NCI-H1417 treated with DMSO at 0.1 percent for 48 hours (cell line): Measurements from ENCODE around the gene HDAC1.
"Not testable (repeated sequence)": the region's sequence is repeated elsewhere in the genome, so short reads cannot be mapped to it uniquely, and the experiment has no call there.

Source experiments
- DNase-seq: peaks from one replicate; lab custom pipeline; 2025; lab: John Stamatoyannopoulos, UW

HDAC1 gene

DNA sequence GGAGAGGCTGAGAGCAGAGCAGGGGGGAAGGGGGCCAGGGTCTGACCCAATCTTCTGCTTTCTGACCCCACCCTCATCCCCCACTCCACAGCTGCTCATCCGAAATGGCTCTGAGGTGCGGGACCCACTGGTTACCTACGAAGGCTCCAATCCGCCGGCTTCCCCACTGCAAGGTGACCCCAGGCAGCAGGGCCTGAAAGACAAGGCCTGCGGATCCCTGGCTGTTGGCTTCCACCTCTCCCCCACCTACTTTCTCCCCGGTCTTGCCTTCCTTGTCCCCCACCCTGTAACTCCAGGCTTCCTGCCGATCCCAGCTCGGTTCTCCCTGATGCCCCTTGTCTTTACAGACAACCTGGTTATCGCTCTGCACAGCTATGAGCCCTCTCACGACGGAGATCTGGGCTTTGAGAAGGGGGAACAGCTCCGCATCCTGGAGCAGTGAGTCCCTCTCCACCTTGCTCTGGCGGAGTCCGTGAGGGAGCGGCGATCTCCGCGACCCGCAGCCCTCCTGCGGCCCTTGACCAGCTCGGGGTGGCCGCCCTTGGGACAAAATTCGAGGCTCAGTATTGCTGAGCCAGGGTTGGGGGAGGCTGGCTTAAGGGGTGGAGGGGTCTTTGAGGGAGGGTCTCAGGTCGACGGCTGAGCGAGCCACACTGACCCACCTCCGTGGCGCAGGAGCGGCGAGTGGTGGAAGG is 17.1 kb upstream of the HDAC1 start:
- DNase-seq, result no peak

DNA sequence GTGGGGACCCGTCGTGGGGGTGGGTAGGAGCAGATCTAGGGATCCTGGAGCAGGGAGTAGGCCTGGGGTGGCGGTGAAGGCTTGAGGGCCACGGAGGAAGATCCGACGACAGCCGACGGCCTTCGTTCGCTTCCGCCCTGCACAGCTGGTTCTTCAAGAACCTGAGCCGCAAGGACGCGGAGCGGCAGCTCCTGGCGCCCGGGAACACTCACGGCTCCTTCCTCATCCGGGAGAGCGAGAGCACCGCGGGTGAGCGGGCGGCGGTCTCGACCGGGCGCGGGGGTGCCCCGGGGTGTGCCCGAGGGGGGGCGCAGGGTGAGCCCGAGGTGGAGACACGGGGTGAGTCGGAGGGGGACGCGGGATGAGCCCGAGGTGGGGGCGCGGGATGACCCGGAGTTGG is 16.5 kb upstream of the HDAC1 start:
- DNase-seq, result no peak

- DNase-seq, result no peak
Observed at GRCh38 chr1:32276032-32276782, 15.7 kb upstream of the HDAC1 start.

GRCh38 chr1:32284777-32285176 is 7.1 kb upstream of the HDAC1 start:
- DNase-seq, result not testable (repeated sequence)

DNA sequence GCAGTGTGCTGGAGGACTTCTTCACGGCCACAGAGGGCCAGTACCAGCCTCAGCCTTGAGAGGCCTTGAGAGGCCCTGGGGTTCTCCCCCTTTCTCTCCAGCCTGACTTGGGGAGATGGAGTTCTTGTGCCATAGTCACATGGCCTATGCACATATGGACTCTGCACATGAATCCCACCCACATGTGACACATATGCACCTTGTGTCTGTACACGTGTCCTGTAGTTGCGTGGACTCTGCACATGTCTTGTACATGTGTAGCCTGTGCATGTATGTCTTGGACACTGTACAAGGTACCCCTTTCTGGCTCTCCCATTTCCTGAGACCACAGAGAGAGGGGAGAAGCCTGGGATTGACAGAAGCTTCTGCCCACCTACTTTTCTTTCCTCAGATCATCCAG is 6.2 kb upstream of the HDAC1 start:
- no peak for DNase-seq

DNA sequence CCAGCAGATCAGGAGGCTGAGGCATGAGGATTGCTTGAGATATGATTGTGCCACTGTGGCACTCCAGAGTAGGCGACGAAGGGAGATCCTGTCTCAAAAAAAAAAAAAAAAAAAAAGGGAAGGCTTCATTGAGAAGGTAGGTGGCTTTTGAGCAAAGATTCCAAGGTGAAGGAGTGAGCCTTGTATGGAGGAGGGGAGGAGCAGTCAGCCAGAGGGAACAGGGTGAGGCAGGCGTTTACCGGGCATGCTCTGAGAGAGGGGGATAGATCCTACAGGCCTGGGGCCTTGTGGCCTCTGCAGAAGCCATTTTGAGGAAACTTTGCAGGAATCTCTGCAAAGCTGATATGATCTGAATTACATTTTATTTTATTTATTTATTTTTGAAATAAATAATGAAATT is 5.1 kb upstream of the HDAC1 start:
- DNase-seq, result no peak

DNA sequence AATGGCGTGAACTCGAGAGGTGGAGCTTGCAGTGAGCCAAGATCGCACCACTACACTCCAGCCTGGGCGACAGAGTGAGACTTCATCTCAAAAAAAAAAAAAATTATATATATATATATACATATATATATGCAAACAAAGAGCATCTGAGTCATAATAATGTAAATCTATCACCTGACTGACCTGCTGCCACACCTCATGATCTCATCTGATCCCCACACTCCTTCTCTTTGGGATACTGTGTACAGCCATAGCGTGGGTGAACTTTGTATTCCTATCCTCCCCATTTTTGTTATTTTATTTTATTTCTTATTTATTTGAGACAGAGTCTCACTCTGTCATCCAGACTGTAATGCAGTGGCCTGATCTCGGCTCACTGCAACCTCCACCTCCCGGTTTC is 2.6 kb upstream of the HDAC1 start:
- DNase-seq, result no peak

DNA sequence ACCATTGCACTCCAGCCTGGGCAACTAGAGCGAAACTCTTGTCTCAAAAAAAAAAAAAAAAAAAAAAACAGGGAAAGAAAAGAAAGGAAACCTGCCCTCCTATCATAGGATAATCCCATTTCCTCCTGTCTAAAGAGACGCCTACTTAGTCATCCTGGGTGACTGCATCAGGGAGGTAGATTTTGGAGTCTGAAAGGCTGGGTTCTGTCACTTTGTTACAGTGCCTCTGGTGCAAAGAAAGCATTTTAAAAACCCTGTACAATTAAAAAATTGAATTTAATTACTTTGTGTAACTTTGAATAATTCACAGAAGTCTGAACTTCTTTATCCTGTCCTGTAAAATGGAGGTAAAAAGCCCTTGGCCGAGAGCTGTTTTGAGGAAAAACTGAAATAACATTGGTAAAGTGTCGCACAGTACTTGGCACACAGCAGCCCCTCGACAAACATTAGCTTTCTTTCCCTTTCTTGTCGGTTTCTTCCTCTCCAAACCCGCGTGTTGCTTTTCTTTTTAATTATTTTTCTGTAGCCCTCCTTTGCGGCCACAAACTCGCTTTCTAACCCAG is 657 bp upstream of the HDAC1 start:
- DNase-seq, result no peak

- not testable (repeated sequence) for DNase-seq
Observed at GRCh38 chr1:32298211-32298610, 6.3 kb downstream of the HDAC1 start.

- DNase-seq, result no peak
Observed at GRCh38 chr1:32299327-32299726, 7.4 kb downstream of the HDAC1 start.

DNA sequence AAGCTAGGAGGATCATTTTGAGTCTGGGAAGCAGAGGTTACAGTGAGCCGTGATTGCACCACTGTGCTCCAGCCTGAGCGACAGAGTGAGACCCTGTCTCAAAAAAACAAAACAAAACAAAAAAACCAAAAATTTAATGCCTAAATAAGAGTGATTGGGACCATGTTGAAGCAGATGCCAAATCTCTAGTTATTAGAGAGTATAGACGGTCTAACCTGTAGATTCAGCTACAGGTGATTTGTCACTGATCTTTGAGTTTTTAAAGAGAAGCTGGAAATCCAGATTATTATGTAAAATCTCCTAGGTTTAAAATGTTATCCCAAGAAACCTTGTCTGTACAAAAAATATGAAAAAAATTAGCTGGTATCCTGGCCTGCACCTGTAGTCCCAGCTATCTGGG is 11.5 kb downstream of the HDAC1 start:
- DNase-seq, result no peak

- DNase-seq, result no peak
Observed at GRCh38 chr1:32303997-32304622, 12.2 kb downstream of the HDAC1 start.

DNA sequence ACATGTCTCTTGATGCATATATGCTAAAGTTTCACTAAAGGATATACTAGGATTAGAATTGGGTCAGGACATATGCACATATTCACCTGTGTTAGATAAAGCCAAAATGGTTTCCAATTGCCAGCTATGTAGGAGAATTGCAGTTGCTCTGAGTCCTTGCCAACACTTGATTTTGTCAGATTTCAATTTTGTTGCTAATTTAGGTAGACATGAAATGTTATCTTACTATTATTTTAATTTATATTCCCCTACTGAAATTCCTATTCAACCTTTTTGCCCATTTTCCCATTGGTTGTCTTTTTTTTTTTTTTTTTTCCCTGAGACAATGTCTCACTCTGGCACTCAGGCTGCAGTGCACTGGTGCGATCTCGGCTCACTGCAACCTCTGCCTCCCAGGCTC is 13.4 kb downstream of the HDAC1 start:
- no peak for DNase-seq

DNA sequence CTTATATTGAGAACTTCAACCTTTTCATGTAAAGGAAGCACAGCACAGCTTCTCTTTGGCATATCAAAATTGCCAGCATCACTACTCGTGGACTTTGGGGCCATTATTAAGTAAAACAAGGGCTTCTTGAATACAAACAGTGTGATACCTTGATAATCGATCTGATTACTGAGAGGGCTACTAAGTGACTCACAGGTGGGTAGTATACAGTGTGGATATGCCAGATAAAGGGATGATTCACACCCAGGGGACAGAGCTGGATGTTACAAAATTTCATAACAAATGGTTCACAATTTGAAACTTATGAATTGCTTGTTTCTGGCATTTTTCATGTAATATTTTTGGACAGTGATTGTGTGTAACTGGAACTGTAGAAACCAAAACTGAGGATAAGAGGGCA is 15.4 kb downstream of the HDAC1 start:
- DNase-seq, result no peak

DNA sequence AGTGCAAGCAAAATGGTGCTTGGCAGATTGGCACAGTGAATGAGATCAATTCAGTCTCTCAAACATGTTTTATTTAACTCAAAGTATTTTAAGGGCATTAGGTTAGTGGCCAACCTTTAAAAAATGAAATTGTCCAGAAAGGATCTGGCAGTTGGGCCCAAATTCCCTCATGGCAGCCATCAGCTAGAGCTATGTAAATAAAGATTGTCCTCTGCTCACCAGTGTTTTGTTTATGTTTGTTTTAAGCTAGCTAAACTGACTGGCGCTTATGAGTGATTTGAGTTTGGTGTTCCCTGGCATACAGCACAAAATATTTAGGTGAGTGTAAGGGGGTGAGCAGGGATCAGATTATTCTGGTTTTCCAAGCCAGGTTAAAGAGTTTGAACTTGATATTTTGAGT is 18.1 kb downstream of the HDAC1 start:
- DNase-seq, result no peak

- no peak for DNase-seq
Observed at GRCh38 chr1:32311709-32312393, 20.0 kb downstream of the HDAC1 start.

GRCh38 chr1:32316903-32317277 is 25.0 kb downstream of the HDAC1 start:
- DNase-seq, result no peak

DNA sequence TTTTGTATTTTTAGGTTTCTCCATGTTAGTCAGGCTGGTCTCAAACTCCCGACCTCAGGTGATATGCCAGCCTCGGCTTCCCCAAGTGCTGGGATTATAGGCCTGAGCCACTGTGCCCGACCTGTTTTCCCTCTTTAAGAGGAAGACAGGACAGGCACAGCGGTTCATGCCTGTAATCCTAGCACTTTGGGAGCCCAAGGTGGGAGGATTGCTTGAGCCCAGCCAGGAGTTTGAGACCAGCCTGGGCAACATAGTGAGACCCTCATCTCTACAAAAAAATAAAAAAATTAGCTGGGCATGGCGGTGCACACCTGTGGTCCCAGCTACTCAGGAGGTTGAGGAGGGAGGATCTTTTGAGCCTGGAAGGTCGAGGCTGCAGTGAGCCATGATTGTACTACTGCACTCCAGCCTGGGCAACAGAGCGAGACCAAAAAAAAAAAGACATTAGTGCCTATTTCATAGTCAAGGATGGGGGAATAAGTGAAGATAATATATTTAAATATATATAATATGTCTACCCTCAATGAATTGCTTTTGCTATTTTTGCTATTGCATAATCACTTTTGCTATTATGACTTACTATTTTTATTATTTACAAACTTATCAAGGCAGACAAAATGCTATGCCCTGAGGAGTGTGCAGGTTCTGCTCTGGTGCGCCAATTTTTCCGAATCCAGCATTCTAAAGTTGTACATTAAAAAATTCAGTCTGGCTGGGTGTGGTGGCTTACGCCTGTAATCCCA is 26.4 kb downstream of the HDAC1 start:
- DNase-seq, result no peak

DNA sequence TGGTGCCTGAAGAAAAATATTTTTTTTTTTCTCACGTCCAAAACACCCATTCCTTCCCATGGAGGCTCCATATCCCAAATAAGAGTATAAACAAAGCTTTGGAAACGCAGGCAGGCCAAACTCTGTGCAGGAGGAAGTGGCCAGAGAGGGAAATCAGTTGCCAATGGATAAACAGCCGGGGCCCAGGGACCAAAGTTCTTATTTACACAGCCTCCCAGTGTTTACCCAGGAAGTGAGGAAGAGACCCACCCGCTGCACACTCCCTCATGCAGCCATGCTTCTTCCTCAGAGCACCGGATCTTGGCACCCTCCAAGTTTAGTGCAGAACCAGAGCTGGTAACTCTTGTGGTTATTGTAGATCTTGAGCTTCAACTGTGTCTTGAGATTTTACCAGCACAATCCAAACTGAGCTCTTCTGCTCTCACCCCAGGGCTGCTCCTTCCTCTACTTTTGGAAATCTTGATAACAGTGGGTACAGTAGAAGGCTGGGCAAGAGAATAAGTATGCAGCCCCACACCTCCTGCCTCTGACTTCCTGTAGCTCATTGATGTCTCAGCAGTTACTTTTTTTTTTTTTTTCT is 29.9 kb downstream of the HDAC1 start:
- DNase-seq, result no peak

GRCh38 chr1:32327204-32327603 is 35.3 kb downstream of the HDAC1 start:
- DNase-seq, result no peak

DNA sequence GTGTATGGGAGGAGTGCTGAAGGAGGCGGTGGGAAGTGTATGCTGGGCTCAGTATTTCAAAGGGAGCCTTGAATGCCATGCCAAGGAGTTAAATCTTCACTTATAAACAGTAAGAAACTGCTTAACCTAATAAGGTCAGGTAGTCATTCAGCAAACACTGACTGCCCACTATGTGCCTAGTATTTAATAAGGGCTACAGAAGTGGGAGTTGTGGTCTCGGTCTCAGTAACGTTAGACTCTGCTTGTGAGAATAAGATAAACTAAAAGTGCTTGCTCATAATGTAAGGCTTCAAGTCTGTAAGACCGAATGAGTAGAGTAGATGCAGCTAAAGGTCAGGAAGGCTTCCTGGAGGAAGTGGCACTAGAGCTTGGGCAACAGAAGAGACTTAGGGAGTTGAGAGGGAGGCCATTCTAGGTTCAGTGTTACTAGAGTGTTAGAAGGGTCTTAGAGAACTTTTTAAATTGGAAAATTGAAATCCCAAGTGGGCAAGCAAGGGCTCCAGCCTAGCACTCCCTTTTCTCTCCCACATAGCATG is 38.1 kb downstream of the HDAC1 start:
- DNase-seq, result no peak
